ENCODE measurements around the gene CALCB.

Gene CALCB

DNA sequence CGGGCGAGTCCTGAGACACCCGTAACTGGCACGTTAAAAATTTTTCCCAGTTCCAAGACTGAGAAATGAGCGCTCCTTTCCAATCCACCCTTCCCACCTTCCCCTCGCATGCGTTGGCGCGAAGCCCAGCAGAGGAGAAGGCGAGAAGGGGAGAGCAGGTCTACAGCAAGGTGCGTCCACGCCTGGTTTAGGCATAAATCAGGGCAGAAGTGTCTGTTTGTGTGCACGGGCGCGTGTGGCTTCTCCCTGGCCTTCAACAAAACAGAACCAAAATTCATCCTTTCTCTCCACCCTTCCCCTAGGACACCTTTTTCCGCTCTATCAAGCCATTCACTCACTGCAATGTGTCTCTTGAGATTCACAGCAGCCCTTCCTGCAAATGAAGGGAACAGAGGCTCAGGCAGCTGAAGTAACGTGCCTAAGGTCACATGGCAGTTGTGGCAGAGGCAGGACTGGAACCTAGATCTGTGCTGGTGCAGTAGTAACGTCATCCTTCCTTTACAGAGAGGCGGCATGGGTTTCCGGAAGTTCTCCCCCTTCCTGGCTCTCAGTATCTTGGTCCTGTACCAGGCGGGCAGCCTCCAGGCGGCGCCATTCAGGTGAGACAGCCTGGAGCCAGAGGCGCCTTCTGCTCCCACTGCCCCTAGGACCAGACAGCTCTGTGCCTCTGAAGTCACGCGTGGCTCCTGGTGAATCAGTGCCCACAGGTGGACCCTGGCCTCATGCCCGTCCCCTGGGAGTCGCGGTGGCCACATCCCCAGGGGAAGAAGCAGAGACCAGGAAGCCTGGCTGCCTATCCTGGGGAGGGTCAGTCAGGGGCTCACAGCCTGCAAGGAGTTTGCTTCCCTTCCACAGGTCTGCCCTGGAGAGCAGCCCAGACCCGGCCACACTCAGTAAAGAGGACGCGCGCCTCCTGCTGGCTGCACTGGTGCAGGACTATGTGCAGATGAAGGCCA is 1.1 kb downstream of the CALCB start:
- DNase-seq, result peak; percentile 77

DNA sequence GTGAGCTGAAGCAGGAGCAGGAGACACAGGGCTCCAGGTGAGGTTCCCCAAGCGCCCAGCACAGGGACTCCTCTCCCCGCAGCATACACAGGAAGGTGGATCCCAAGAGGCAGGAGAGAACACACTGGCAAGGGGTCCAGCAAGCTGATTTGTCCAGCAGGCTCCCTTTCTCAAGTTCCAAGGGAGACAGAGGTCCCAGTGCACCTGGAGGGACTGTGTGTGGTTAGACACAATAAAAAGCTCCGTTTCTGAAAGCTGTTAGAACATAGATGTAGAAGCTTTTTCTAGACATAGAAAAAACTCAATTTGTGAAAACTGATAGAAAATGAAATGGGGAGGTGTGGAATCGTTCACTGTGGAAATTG is 1.8 kb downstream of the CALCB start:
- no peak for DNase-seq

DNA sequence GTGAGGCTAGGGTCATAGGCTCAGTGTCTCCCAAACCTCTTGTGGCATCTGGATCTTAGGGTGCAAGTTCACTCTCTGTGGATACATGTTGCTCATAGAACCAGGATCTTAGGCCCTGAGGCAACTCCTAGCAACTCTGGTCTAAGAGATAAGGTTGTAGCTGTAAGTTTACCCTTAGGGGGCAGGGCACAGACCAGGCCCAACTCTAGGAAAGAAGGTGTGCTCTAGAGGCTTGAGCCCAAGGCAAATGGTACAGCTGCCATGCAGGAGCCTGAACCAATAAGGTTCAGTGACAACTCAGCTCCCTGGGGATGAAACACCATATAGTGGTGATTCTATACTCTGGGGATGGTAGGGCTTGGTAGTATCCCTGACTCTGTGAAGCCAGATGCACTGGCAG is 17.8 kb downstream of the CALCB start:
- no peak for DNase-seq

DNA sequence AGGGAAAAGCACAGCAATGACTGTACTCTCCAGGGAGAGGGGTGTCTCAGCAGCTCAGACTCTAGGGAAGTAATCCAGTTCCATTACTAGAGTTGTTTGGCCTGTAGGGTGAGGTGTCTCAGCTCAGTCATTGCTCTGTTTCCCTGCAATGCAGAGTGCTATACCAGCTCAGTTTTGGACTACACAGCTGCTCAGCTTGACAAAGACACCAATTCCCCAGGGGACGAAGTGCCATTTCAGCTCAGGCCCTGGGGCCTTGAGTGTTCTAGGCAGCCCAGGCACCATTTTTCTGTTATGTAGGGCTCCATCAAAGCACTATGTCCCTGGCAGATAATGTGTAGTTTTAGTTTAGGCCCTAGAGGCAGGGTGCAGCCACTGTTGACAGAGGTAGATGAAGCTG is 18.2 kb downstream of the CALCB start:
- no peak for DNase-seq

DNA sequence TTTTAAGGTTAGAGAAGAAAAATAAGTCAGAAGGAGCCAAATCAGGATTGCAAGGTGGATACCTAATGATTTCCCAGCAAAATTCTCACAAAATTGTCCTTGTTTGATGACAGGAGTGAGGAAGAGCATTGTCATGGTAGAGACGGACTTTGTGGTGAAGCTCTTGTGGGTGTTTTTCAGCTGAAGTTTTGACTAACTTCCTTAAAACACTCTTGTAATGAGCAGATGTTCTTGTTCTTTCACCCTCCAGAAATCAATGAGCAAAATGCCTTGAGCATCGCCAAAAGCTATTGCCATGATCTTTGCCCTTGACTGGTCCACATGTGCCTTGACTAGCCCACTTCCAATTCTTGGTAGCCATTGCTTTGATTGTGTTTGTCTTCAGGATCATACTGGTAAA is 20.0 kb downstream of the CALCB start:
- no peak for DNase-seq

DNA sequence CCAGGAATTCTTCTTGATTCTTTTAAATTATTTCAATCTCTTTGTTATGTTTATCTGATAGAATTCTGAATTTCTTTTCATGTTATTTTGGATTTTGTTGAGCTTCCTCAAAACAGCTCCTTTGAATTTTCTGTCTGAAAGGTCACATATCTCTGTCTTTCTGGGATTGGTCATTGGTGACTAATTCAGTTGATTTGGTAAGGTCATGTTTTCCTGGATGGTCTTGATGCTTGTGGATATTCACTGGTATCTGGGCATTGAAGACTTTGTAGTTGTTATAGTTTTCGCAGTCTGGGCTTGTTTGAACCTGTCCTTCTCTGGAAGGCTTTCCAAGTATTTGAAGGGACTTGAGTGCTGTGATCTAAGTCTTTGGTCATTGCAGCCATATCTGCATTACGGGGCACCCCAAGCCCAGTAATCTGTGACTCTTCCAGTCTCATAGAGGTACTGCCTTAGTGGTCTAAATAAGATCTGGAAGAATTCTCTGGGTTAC is 22.4 kb downstream of the CALCB start:
- DNase-seq, result no peak

DNA sequence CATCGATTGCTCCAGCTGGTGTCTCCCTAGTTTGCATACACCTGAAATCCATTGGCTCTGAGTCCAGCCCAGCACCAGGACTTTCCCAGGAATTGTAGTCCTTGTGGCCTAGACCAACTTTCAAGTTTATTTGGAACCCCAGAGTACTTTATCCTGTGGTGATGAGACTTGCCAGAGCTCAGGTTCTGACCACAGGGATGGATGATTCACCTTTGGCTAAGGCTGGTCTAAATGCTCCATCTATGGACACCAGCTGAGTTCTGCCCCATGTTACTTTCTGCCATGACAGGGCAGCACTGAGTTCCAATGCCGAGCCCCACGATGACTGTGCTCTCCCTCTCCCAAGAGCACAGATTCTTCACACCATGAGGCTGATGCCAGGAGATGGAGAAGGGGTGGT is 24.0 kb downstream of the CALCB start:
- DNase-seq, result no peak

DNA sequence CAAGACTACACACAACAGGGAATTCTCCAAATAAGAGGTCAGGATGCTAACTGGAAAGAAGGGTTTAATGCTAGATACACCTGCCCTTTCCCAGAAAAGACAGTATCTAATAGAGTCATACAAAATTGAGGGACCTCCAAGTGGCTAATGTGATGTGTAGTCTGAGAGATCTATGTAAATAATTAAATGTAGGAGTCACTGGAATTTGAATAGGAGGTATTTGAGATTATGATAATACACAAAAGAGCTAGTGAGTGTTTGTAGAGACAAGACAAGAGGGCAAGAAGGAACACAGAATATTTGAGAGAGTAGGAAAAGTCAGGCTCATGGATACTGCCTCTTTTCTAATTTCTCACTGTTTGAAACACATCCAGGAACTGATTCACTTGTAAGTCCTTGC is 25.9 kb downstream of the CALCB start:
- no peak for DNase-seq

DNA sequence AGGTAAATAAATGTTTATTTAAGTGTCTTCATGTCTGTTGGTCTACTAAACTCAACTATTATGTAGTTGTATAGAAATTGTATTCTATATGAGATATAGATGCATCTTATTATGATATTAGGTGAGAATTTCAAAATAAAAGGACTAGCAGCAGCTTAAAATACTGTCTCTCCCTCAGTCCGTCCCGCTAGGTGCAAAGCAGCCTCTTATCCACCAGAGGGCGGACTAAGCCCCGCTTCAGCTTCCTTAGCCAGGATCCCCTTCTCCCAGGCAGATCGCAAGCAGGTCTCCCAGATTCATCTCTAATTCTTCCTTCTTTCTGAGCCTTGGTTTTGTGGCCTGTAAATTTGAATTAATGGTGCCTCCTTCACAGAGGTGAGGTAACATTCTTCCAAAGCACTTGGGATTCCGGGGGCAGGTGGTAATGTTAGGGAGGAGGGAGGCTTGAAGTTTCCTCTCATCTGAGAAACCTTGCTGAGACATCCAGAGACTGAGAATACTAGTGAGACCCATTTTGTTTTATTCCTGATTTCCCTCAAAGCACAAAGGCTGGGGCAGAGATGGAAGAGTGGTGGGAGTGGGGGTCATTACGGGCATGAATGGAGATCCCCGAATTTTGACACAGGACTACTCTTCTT is 27.8 kb downstream of the CALCB start:
- DNase-seq, result peak; percentile 17

DNA sequence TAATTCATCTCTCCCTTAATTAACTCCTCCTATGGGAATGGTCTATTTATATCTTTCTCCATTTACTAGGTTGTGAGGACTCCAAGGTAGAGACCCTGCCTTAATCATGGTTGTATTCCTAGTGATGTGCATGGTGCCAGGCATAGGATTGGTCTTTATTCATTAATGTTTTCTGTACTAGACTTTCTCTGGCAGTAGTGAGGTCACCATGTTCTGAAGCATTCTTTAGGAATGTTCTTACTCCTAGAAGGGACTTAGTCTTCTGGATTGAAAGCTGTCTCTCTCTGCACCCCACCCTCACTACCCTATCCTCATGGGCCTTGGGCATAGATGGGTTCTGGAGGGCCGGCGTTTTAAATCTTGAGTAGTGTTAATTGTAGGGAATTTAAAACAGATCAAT is 30.8 kb downstream of the CALCB start:
- DNase-seq, result no peak

DNA sequence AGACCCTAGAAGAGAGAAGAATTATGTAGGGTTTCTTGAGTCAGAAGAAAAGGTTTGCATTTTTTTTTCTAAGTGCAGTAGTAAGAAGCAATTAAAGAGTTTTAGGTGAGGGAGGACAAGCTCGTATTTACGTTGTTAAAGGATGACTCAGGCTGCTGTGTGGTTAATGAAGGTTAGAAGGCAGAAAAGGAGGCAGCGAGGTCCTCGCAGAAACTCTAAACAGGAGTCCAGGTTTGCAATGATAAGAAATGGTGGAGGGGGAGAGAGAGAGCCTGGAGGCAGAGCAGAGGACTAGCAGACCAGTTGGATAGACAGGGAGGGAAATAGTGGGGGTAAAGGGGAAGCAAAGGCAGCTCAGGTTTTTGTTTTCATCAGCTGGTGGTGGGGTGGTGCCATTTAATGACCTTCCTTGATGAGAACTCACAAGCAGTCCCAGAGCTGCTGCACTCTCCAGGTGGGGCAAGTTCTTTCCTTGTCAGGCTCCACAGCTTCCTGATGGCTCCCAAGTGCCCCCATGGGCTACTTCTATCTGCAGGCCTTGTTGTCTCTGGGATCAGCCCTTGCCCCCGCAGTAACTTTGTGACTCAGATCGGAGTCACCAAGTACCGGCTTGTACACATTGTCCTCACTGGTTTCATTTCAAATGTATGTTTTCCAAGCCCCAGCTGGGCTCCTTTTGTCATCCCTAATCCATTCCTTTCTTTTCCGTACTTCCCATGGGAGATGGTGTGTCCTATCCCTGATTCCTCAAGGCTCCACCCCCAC is 33.0 kb downstream of the CALCB start:
- no peak for DNase-seq

DNA sequence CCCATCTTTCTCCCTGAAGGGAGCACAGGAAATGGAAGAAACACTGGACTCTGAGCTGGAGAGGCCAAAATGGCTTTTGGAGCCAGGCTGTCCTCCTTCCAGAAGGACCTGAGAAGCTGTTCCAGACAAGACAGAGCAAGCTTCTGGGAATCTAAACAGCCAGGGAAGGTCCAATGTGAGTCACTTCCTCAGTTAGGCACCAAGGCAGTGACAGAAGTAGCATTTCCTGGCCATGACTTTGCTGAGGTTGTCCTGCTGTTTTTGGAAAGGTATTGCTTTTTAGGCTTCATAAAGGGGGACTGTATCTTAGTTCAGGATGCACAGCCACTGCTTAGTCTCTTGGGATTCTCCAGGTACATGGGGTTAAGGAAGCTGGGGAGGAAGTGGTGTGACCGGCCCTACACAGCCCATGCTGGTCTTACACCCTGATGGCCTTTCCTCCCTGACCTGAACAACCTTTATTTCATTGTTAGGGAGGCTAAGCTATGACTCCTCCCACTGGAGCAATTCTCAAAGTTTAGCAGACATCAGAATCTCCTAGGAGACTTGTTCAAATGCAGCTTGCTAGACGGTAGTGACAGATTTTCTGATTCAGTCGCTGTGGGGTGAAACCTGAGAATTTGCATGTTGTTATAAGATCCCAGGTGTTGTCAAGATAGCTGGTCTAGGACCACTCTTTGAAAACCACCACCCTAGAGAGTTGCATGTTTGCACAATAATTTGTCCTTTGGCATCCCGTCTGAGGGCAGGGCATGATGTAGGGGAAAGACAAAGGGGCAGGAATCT is 34.5 kb downstream of the CALCB start:
- no peak for DNase-seq

DNA sequence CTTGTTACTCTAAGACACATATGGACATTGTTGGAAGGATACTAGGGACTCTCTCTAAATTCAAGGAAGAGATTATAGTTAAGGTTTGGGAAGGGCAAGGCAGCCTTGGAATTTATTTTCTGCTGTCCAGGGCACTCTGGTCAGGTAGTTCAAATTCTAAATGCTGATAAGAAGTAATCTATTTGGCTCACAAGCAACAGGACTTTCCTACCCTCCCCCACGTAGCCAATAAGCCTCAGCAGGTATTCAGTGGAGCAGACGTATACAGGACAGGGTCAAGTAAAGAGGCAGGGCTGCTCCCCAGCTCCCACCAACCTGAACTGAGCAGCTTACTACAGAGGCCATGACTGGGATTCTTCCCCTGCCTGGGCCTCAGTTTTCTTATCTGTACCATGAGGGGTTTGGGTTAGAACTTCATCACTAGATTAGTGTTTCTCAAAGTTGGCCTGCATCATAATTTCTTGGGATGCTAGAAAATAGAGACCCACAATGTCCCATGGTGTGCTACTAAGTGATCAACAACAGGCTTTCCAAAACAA is 35.3 kb downstream of the CALCB start:
- DNase-seq, result no peak

DNA sequence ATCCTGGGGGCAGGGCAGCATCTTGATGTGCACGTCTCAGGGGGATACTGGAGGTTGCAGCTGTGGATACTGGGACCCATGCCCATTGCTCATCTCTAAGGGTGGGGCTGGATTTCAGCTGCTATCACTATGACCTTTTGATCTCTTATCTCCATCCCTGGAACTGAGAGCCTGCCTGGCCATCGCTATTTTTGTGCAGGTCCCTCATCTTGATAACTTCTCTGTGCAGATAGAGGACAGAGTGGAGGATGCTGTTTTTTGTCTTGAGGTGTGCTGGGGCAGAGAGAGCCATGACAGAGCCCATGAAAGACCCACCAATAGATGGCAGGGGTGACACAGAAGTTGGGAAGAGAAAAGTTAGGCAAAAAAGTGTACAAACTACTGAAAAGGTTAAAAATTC is 36.2 kb downstream of the CALCB start:
- DNase-seq, result no peak

DNA sequence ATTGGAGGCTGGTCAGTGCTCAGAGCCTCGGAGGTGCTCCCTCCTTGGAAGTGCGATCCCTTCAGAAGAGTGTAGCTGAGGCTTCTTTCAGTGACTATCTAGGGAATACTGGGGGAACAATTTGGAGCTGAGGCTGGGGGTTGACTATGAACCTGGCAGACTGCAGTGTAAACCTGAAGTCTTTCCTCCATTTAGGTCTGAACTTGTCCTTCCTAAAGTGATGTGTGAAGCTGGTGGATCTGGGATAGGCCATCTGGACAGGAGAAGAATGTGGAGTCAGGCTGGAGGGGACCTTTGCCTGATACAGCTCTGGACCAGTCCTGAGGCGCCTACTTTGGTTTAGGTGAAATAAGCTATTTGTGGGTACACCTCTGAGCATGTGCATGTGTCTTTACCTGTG is 37.8 kb downstream of the CALCB start:
- DNase-seq, result no peak

DNA sequence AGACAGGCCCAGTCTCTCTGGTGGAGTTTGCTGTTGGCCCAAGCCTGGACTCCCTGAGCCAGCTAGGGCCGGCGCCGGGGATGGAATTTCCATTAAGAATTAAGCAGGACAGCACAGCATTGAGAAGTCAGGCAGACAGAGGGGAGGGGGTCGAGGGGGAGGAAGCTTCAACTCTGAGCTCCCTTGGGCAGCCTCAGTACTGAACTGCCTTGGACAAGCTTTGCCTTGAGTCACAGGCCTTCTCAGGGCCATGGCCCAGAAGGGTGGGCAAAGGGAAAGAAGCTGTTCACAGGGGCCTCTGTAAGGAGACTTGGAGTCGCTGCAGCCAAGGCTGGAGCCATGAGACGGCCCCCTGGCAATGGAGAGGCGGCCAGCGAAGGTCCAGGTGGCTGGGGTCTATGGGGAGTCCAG is 38.7 kb downstream of the CALCB start:
- DNase-seq, result no peak

DNA sequence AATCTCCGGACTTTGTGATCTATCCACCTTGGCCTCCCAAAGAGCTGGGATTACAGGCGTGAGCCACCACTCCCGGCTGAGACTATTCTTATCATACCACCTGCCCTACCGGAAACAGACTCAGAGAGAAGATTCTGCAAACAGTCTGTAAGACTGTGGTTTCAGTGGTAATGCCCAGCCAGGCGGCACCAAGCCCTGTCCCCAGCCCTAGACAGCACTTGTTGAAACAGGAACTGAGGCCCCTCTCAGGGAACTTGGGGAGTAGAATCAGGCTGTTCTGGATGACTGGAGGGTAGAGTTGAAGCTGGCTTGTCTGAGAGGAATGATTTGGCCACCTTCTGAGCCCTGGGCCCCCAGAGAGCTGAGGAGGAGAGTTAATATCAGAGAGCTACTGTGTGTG is 40.0 kb downstream of the CALCB start:
- no peak for DNase-seq

DNA sequence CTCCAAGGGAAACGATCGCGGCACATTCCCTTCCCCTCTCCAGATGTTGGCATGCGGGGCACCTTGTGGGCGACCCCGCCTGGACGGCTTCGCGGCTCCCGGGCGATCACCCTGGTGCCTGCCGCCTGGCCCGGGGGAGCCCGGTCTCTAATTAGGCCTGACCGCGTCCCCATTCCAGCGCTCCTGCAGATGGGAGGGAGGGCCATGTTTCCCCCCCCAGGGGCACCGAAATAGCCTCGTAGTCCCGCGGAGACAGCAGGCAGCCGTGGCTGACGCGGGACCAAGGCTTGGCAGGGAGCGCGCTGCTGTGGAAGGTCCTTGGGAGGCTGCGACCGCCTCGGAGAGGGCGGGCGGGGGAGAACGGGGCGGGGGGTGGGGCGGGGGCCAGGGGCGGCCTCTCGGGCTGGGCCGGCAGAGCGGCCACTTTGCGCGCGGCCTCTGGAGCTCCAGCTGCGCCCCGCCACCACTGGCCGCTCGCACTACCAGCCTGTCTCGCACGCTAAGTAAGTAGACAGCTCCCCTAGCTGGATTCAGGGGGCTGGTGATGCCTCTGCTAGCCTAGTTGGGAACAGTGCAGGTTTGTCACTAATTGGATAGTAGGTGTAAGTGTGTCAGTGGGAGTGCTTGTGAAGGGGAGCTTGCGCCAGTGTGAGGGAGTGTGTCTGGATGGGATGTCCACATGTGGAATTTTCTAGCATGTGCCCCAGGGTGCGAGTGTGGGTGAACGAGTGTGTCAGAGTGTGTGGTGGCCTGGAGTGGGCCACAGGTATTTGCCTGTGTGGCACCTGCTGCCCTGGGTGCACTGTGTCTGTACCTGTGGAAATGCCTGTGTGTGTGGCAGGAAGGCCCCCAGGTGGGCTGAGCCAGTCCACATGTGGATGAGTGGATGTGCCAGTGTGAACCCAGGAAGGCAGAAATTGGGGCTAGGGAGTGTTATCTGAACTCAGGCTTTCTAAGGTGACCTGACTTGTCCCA is 41.4 kb downstream of the CALCB start, which contains the start of gene INSC:
Gene INSC (plus strand): TSS at position 423 of the 975 bp plus-strand sequence. CDS start 34,252 bp downstream, outside the sequence.
- DNase-seq, result no peak

DNA sequence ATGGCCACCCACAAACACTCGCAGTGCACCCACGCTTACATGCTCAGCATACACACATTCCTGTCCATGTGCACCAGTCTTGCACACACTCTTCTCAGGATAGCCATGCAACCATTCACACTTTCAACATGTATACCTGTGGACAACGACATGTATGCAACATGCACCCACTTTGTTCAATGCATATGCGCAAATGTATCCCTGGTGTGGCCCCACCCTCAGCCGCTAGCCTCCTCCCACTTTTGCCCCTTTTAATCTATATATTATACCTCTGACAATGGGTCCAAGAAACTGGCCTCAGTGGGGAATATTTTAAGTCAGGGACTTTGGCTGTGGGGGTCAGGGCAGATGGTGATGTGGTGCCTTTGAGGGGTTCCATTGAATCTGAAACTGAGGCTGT is 42.3 kb downstream of the CALCB start:
- DNase-seq, result no peak

DNA sequence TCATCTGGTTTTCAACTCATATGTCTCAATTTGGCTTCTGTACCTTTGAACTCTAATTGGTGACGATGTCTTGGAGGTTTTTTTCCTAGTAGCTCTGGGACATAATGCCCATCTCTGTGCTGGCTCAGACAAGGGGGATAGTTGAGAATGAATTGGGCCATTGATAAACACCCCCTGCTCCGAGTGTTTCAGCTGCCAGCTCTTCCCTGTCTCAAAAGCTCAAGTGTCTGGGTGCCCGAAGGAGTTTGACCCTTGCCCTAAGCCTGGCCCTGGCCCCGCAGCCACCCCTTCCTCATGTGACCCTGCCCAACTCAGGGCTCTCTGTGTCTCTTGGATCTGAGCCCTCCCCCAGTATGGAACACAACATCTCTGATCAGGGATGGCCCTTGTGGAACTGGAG is 44.4 kb downstream of the CALCB start:
- no peak for DNase-seq

DNA sequence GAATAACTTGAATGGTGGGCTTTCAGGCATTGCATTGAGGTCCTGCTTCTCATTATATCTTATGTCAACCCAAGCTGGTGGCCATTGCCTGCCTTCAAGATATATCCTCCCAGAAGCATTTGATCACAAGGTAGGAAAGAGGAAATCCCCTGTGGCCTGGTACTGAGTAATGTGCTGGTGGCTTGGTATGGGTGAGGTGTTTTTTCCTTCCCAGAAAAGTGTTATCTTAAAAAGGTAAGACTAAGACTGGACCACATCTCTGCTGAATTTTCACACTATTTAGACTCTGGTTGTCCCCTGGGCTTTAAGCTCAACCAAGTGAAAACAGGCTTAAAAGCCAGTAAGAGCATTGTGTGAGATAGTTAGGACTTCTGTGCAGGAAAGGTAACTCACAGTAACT is 45.0 kb downstream of the CALCB start:
- DNase-seq, result no peak
